Gastrocnemius medialis (tissue), 4 donors: ENCODE data around the gene RHOB. TPM values are rescaled to one million over a fixed set of nuclear protein-coding genes. Genes with fewer than 3 reads are reported as not detected.

Experiments used
- ATAC-seq, 2 donors: fragments of 150-250 bp; one replicate each; pipeline ENCODE4 v1.9.1; 2016
- DNase-seq, 2 donors: peaks; one replicate each; pipeline ENCODE4 v3.0.0-alpha.2; 2019
- H3K27ac ChIP-seq, 4 donors: fragments of 200-600 bp; sonication (generic); 1 replicate in 1 of 4; 2 replicates in 3 of 4; pipeline ENCODE4 v1.5.1; 2016 to 2018; ENCODE audit warnings: mild to moderate bottlenecking in 2 of 4, moderate library complexity in 1 of 4
- H3K27me3 ChIP-seq, 3 donors: fragments of 200-600 bp; sonication (generic) in 2 of 3; 1 replicate in 1 of 3; 2 replicates in 2 of 3; pipeline versions ENCODE4 v1.5.1 to v1.6.0; 2016 to 2019; ENCODE audit warnings: mild to moderate bottlenecking in 1 of 3, moderate library complexity in 1 of 3
- H3K36me3 ChIP-seq, 2 donors: fragments of 200-600 bp; sonication (generic) in 1 of 2; one replicate each; pipeline ENCODE4 v1.5.1; 2017 to 2018
- H3K4me1 ChIP-seq, 2 donors: fragments of 200-600 bp; sonication (generic) in 1 of 2; one replicate each; pipeline ENCODE4 v1.5.1; 2016 to 2017; ENCODE audit warnings: mild to moderate bottlenecking in 2 of 2
- H3K4me3 ChIP-seq, 4 donors: fragments of 200-600 bp; sonication (generic) in 3 of 4; 1 replicate in 1 of 4; 2 replicates in 3 of 4; pipeline ENCODE4 v1.5.1; 2016 to 2019; ENCODE audit warnings: mild to moderate bottlenecking in 2 of 4
- H3K9me3 ChIP-seq, 3 donors: fragments of 200-600 bp; sonication (generic) in 2 of 3; 1 replicate in 1 of 3; 2 replicates in 2 of 3; pipeline ENCODE4 v1.5.1; 2016 to 2019
- CTCF ChIP-seq, 5 experiments: fragments of 450-650 bp in 3 of 5; fragments of 200-600 bp in 2 of 5; sonication (generic) in 2 of 5; IDR thresholded peaks in 4 of 5; conservative IDR thresholded peaks in 1 of 5; 1 replicate in 4 of 5; 2 replicates in 1 of 5; pipeline ENCODE4 v1.5.1; 2016 to 2019; ENCODE audit warnings: antibody characterized with exemption in 5 of 5, mild to moderate bottlenecking in 3 of 5, moderate library complexity in 3 of 5
- POLR2A ChIP-seq, 2 donors: fragments of 450-650 bp; IDR thresholded peaks; one replicate each; pipeline ENCODE4 v1.6.1; 2017; ENCODE audit warnings: antibody characterized with exemption in 2 of 2, mild to moderate bottlenecking in 2 of 2, moderate library complexity in 2 of 2
- in situ Hi-C, 4 donors: fragments of 200-750 bp; cut with MboI; loops; one replicate each; pipeline versions ENCODE4 v1.15.0 to v1.8.0; 2017; ENCODE audit warnings: low sequenced_read_pairs in 4 of 4
- intact Hi-C: fragments of 100-400 bp; cut with DNase I; formaldehyde crosslinking; loops from one replicate; pipeline ENCODE4 v1.15.1; 2023; ENCODE audit warnings: low total_unique reads
- total RNA-seq, 4 donors: library from RNA; depleted of rRNA; stranded (reverse); fragments of >200 nt; gene quantifications; one replicate each; pipeline versions ENCODE4 v1.1.0 to v1.2.3, GENCODE V29; 2016

RHOB gene
- total RNA-seq, 4 donors from 2014 or later = 696 to 1,267 (median 1,094) TPM

DNA sequence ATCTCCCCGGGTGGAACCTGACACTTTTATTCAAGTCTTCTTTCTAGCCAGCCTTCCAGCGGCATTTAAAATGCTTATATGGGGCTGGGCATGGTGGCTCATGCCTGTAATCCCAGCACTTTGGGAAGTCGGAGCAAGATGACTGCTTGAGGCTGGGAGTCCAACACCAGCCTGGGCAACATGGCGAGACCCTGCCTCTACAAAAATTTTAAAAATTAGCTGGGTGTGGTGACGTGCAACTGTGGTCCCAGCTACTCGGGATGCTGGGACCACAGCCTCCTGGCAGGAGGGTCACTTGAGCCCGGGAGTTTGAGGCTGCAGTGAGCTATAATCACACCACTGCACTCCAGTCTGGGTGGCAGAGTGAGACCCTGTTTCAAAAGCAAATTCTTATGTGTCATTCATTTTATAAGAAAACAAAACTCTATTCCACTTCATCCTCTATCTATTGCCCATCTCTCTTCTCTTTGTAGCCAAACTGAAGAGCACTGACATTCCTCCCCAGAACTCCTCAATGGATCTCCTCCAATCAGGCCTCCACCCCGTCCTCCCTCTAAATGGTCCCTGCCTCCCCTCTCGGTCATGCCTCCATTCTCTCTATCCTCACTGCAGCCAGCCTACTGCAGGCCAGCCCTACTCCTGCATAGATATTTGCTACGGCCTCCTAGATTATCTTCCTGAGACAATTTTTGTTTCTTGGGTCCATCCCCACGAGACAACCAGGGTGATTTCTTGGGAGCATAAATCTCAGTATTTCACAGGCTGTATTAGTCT is 18.0 kb upstream of the RHOB start:
- ATAC-seq (no peak), DNase-seq (no peak)
- Histone ChIP-seq H3K27me3 (no peaks in the 10 kb centered on the region), H3K27ac (peak overlapping the region; percentile 55 to 71 (median 63)), H3K4me3 (no peak overlapping the region), H3K36me3 (no peaks in the 10 kb centered on the region), H3K9me3 (no peaks in the 10 kb centered on the region), H3K4me1 (peaks cover 12 to 15% of the 10 kb centered on the region in 2 donors)
- TF ChIP-seq CTCF (IDR thresholded peaks at IDR 0.05 in 4 of 5, conservative IDR thresholded peaks at IDR 0.05 in 1 of 5) (no peak), POLR2A (IDR thresholded peaks at IDR 0.05) (no peak)
- intact Hi-C loops = no loop called here
- in situ Hi-C loops = loop anchor here in 1 of 4 donors (25.0 kb wide), 1 partner anchor 533 kb away; no protein-coding TSS in a partner anchor

DNA sequence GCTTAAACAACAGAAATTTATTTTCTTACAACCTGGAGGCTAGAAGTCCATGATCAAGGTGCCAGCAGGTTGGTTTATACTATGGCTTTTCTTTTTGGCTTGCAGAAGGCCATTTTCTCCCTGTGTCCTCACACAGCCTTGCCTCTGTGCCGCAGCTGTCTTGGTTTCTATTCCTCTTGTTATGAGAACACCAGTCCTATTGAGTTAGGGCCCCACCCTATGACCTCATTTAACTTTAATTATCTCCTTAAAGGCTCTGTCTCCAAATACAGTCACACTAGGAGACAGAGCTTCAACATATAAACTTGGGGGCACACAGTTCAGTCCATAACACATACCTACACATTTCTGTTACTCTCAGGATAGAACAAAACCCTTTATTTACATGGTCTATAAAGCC is 17.3 kb upstream of the RHOB start:
- ATAC-seq = peak; percentile 69 to 83
- H3K4me1 ChIP-seq = peaks cover 12 to 15% of the 10 kb centered on the region in 2 donors
- no peak overlapping the region for H3K4me3 ChIP-seq
- TF ChIP-seq CTCF (IDR thresholded peaks at IDR 0.05 in 4 of 5, conservative IDR thresholded peaks at IDR 0.05 in 1 of 5) = no peak
- peak in 1 of 2 donors; percentile 64 for TF ChIP-seq POLR2A (IDR thresholded peaks at IDR 0.05)
- no peaks in the 10 kb centered on the region for H3K36me3 ChIP-seq
- DNase-seq = peak in 1 of 2 donors; percentile 65
- H3K27me3 ChIP-seq = no peaks in the 10 kb centered on the region
- H3K9me3 ChIP-seq = no peaks in the 10 kb centered on the region
- in situ Hi-C loops (loop anchor here in 1 of 4 donors (25.0 kb wide), 1 partner anchor 533 kb away; no protein-coding TSS in a partner anchor), intact Hi-C loops (no loop called here)
- H3K27ac ChIP-seq = peak overlapping the region; percentile 55 to 71 (median 63)

- no peak overlapping the region for H3K4me3 ChIP-seq
- no peaks in the 10 kb centered on the region for H3K9me3 ChIP-seq
- no peaks in the 10 kb centered on the region for H3K27me3 ChIP-seq
- no peaks in the 10 kb centered on the region for H3K36me3 ChIP-seq
- peaks cover 12 to 15% of the 10 kb centered on the region in 2 donors for H3K4me1 ChIP-seq
- TF ChIP-seq CTCF (IDR thresholded peaks at IDR 0.05 in 4 of 5, conservative IDR thresholded peaks at IDR 0.05 in 1 of 5) (no peak), POLR2A (IDR thresholded peaks at IDR 0.05) (no peak)
- no peak for DNase-seq
- ATAC-seq = peak in 1 of 2 donors; percentile 18
- intact Hi-C loops (loop anchor here (5.0 kb wide), 1 partner anchor 33 kb away; no protein-coding TSS in a partner anchor), in situ Hi-C loops (loop anchor here in 1 of 4 donors (25.0 kb wide), 1 partner anchor 532 kb away; no protein-coding TSS in a partner anchor)
- H3K27ac ChIP-seq = peak overlapping the region; percentile 55 to 71 (median 63)
These were observed 16.8 kb upstream of the RHOB start for GRCh38 chr2:20430035-20430434.

DNA sequence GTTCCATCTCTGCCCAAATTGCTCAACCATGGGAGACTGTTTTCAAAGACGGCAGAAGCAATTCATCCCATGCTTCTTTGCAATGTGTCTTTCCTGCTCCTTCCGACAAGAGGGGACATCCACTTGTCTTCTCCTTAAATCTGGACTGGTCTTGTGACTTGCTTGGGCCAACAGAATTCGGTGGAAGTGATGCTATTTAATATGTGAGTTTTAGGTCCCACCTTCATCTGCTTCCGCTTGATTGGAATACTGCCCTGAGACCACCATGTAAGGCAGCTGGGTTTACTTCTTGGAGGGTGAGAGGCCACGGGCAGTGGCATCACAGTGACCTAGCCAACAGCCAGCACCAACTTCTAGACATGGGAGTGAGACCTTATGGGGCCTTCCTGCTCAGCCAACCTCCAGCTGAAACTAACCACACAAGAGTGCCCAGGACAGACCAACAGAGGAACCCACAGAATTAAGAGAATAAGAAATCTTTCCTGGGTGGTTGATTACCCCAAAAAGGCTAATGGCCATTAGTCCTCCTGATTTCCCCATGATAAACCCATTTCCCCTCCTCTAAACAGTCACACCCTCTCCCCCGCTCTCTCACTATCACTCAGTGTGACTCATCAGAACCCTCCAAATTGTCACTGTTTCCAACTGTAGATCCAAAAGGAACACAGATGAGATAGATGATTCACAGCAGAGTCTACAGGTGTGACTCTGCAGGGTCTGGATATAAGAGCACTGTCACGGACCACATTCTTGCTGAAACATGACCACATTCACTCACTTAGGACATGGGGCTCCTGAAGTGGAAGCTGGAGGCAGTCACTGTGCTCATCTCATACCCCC is 16.2 kb upstream of the RHOB start:
- in situ Hi-C loops (loop anchor here in 1 of 4 donors (25.0 kb wide), 1 partner anchor 532 kb away; no protein-coding TSS in a partner anchor), intact Hi-C loops (loop anchor here (5.0 kb wide), 1 partner anchor 33 kb away; no protein-coding TSS in a partner anchor)
- Histone ChIP-seq H3K9me3 (no peaks in the 10 kb centered on the region), H3K4me1 (peaks cover 11 to 12% of the 10 kb centered on the region in 2 donors), H3K4me3 (no peak overlapping the region), H3K27ac (peak overlapping the region; percentile 55 to 71 (median 63)), H3K36me3 (no peaks in the 10 kb centered on the region), H3K27me3 (no peaks in the 10 kb centered on the region)
- no peak for DNase-seq
- ATAC-seq = peak in 1 of 2 donors; percentile 50
- TF ChIP-seq POLR2A (IDR thresholded peaks at IDR 0.05) (no peak), CTCF (IDR thresholded peaks at IDR 0.05 in 4 of 5, conservative IDR thresholded peaks at IDR 0.05 in 1 of 5) (no peak)
